Measurements from ENCODE around the gene ZNF385C. TPM values are rescaled to one million over a fixed set of nuclear protein-coding genes. Genes with fewer than 3 reads are reported as not detected.

The ZNF385C gene
- total RNA-seq, 1 experiment from 2014 or later, result 2.8 TPM

DNA sequence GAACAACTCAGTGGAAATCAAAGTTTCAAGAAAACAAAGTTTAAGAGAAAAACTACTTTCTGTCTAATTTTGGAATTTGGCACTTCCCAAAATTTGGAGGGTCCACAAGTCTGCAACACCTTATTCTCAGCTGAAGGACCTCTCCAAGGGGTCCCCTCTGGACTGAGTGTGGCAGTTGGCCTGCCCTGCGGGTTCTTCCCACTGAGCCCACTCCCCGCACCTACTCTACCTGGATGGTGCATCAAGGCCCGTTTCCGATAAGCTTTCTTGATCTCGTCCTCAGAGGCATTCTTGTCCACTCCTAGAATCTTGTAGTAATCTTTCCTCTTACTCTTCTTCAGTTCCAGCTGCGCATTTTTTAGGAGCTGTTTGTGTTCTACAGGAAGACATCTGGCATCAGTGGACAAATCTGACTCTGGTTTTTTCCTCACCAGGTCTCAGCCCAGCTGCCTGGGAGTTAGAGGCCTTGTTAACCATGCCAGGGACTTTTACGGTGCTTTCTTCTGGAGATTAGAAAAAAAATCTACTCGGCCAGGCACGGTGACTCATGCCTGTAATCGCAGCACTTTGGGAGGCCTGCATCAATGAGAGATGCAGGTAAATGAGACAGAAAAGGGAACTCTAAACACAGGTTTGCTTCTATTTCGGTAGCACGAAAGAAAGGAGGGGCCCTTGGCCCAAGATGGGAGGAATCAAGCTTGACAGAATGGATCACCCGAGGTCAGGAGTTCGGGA is 116.1 kb downstream of the ZNF385C start:
- Histone ChIP-seq H3K79me2 (ENCODE audit: insufficient read depth, low read length) (no peaks in the 10 kb centered on the region), H2AFZ (ENCODE audit: low read length) (no peak overlapping the region), H3K4ac (ENCODE audit: low read depth, low read length) (no peak overlapping the region), H3K23me2 (ENCODE audit: insufficient read length, low read depth, low read length, poor library complexity, severe bottlenecking) (no peaks in the 10 kb centered on the region), H2BK15ac (ENCODE audit: low read depth, low read length) (no peak overlapping the region), H4K20me1 (ENCODE audit: control insufficient read depth, insufficient read depth, insufficient read length) (no peaks in the 10 kb centered on the region), H3K4me1 (ENCODE audit: insufficient read depth, low read length) (no peaks in the 10 kb centered on the region), H3K79me1 (ENCODE audit: insufficient read depth, low read depth, low read length, poor library complexity, severe bottlenecking) (no peaks in the 10 kb centered on the region), H4K5ac (ENCODE audit: insufficient read length, low read depth, low read length) (no peak overlapping the region), H4K8ac (replicated peaks; ENCODE audit: insufficient read length, low read depth, low read length) (no peak overlapping the region), H3K27ac (ENCODE audit: insufficient read length, low read depth, low read length) (no peak overlapping the region), H2BK20ac (ENCODE audit: low read depth, low read length, poor library complexity, severe bottlenecking) (no peak overlapping the region), H3K4me2 (ENCODE audit: insufficient read depth, insufficient read length, low read length) (no peak overlapping the region), H3K27me3 (ENCODE audit: insufficient read depth, low read length) (no peaks in the 10 kb centered on the region), H3K14ac (ENCODE audit: insufficient read depth, low read length) (no peak overlapping the region), H3K9me3 (ENCODE audit: control insufficient read depth, low read depth, low read length) (no peaks in the 10 kb centered on the region), H2AK5ac (ENCODE audit: insufficient read length, low read length) (no peak overlapping the region), H2BK5ac (ENCODE audit: insufficient read length, low read length) (no peak overlapping the region), H3K56ac (ENCODE audit: insufficient read length, low read depth, low read length) (no peak overlapping the region), H3K18ac (ENCODE audit: insufficient read length, low read depth, low read length) (no peak overlapping the region), H3K9ac (ENCODE audit: extremely low read depth, insufficient read length, low read length) (no peak overlapping the region), H3T11ph (ENCODE audit: low read length) (no peak overlapping the region), H3K23ac (ENCODE audit: insufficient read length, low read depth, low read length) (no peak overlapping the region), H2BK12ac (ENCODE audit: insufficient read length, low read depth, low read length) (no peak overlapping the region), H2BK120ac (ENCODE audit: low read depth, low read length, poor library complexity, severe bottlenecking) (no peak overlapping the region), H4K91ac (ENCODE audit: insufficient read length, low read depth, low read length) (no peak overlapping the region)
- TF ChIP-seq, protein P1, sequence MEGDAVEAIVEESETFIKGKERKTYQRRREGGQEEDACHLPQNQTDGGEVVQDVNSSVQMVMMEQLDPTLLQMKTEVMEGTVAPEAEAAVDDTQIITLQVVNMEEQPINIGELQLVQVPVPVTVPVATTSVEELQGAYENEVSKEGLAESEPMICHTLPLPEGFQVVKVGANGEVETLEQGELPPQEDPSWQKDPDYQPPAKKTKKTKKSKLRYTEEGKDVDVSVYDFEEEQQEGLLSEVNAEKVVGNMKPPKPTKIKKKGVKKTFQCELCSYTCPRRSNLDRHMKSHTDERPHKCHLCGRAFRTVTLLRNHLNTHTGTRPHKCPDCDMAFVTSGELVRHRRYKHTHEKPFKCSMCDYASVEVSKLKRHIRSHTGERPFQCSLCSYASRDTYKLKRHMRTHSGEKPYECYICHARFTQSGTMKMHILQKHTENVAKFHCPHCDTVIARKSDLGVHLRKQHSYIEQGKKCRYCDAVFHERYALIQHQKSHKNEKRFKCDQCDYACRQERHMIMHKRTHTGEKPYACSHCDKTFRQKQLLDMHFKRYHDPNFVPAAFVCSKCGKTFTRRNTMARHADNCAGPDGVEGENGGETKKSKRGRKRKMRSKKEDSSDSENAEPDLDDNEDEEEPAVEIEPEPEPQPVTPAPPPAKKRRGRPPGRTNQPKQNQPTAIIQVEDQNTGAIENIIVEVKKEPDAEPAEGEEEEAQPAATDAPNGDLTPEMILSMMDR (conservative IDR thresholded peaks at IDR 0.05), result no peak
- no peaks in the 10 kb centered on the region for H3K4me1 Mint-ChIP-seq
- H3K4me3 Mint-ChIP-seq, result no peak overlapping the region; a peak in 1 of 5 replicates
- DNase-seq, result no peak
- WGBS (ENCODE audit: extremely low coverage, insufficient read length, low lambda C conversion rate), result no CpG with 5 or more reads among the region's 14 CpGs
- H3K27me3 Mint-ChIP-seq (ENCODE audit: low read depth), result no peaks in the 10 kb centered on the region
- peaks cover 62 to 93% (median 90%) of the 10 kb centered on the region in 3 experiments for H3K36me3 Mint-ChIP-seq (ENCODE audit: insufficient read depth in 1 of 3, low read depth in 3 of 3)
- H3K9me3 Mint-ChIP-seq, result no peaks in the 10 kb centered on the region
- no peak overlapping the region for H3K27ac Mint-ChIP-seq

All from H9 (cell line).